Measurements from ENCODE around the gene KLHL11.

GRCh38 chr17:41836550-41837196 lies 28.6 kb downstream of the KLHL11 start:
- TF ChIP-seq, protein P1, sequence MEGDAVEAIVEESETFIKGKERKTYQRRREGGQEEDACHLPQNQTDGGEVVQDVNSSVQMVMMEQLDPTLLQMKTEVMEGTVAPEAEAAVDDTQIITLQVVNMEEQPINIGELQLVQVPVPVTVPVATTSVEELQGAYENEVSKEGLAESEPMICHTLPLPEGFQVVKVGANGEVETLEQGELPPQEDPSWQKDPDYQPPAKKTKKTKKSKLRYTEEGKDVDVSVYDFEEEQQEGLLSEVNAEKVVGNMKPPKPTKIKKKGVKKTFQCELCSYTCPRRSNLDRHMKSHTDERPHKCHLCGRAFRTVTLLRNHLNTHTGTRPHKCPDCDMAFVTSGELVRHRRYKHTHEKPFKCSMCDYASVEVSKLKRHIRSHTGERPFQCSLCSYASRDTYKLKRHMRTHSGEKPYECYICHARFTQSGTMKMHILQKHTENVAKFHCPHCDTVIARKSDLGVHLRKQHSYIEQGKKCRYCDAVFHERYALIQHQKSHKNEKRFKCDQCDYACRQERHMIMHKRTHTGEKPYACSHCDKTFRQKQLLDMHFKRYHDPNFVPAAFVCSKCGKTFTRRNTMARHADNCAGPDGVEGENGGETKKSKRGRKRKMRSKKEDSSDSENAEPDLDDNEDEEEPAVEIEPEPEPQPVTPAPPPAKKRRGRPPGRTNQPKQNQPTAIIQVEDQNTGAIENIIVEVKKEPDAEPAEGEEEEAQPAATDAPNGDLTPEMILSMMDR (IDR thresholded peaks at IDR 0.05), result no peak
- TF ChIP-seq POLR2A (IDR thresholded peaks at IDR 0.05), result no peak
